IMR-90 (cell line): ENCODE data around the gene TNFRSF14.

Source experiments
- CHD1 ChIP-seq: IDR thresholded peaks from 2 replicates; pipeline ENCODE4 v1.6.1; 2012; ENCODE audit warnings: low read depth, low read length, improper control_type of control experiment
- POLR2A ChIP-seq: IDR thresholded peaks from 2 replicates; pipeline ENCODE4 v1.6.1; 2012; ENCODE audit warnings: mild to moderate bottlenecking, low read depth, low read length
- RFX5 ChIP-seq: IDR thresholded peaks from 2 replicates; pipeline ENCODE4 v1.8.0; 2012; ENCODE audit warnings: low read depth, mild to moderate bottlenecking, low read length, moderate library complexity
- TF ChIP-seq, protein P1 (sequence below): conservative IDR thresholded peaks from 2 replicates; pipeline ENCODE4 v1.5.1; 2012; ENCODE audit warnings: mild to moderate bottlenecking, low read depth, low read length, improper control_type of control experiment

DNA sequence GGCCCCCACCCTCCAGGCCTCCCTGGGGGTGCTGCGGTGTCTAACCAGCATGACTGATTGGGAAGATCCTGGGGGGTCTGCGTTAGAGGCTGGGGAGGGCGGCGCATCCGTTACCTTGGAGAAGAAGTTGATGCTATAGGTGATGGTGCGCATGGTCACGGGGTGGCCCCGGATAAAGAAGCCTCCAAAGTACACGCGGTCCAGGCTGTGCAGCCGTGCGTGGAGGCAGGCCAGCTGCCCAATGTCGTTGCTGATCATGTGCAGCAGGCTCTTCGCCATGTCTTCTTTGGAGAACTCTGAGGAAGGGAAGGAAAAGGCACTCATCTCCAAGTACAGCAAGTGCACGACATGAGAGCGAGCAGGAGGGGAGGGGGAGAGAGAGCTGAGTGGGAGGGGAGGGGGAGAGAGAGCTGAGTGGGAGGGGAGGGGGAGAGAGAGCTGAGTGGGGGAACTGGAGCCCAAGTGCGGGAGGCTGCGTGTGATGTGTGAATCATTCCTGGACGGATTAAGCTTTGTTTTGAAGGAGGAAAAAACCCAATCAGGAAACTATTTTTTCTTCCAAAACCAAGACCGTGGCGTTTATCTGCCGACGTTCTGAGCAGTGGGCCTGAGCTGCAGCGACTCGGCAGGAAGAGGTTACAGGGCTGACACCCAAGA, 37.0 kb upstream of the TNFRSF14 start:
- TF ChIP-seq POLR2A, result no peak
- TF ChIP-seq, protein P1, sequence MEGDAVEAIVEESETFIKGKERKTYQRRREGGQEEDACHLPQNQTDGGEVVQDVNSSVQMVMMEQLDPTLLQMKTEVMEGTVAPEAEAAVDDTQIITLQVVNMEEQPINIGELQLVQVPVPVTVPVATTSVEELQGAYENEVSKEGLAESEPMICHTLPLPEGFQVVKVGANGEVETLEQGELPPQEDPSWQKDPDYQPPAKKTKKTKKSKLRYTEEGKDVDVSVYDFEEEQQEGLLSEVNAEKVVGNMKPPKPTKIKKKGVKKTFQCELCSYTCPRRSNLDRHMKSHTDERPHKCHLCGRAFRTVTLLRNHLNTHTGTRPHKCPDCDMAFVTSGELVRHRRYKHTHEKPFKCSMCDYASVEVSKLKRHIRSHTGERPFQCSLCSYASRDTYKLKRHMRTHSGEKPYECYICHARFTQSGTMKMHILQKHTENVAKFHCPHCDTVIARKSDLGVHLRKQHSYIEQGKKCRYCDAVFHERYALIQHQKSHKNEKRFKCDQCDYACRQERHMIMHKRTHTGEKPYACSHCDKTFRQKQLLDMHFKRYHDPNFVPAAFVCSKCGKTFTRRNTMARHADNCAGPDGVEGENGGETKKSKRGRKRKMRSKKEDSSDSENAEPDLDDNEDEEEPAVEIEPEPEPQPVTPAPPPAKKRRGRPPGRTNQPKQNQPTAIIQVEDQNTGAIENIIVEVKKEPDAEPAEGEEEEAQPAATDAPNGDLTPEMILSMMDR, result no peak
- no peak for TF ChIP-seq CHD1
- no peak for TF ChIP-seq RFX5
